Measurements from ENCODE around the gene GPR132. TPM values are rescaled to one million over a fixed set of nuclear protein-coding genes. Genes with fewer than 3 reads are reported as not detected.

The GPR132 gene
- total and polyA plus RNA-seq, 9 of the 15 experiments (the other 6 are each of a cell fraction or from before 2014, with no cell fraction given) = 0.01 to 1.1 (median 0.25) TPM; not detected in 1

- FAIRE-seq = peak; percentile 86
- 46% methylated on average over 18 of the region's 24 CpGs for WGBS (ENCODE audit: insufficient coverage, low coverage, missing lambda C conversion rate)
- H2AFZ ChIP-seq (ENCODE audit: low read depth, low read length) = peak overlapping the region; percentile 98
- ChIA-PET CTCF (ENCODE audit: low intra/inter-chr PET ratio) (interaction anchor here (0.6 kb wide), 2 partner anchors 12 to 94 kb away, joined by 4 to 5 read pairs; no protein-coding TSS in a partner anchor), POLR2A (interaction anchor here (0.5 to 1.0 kb wide), 3 partner anchors 10 to 23 kb away, joined by 3 to 6 read pairs (median 3); partner anchors contain the start of gene GPR132)
- DNase-seq (ENCODE audit: extremely low read depth in 1 of 4, low spot score in 3 of 4) = peak; percentile 87 to 93 (median 88)
- no peaks in the 10 kb centered on the region for H3K9me1 ChIP-seq (ENCODE audit: control insufficient read depth, insufficient read depth, low read length)
- no TSS peak for BruUV-seq (replicated peaks)
- no peaks in the 10 kb centered on the region for H3K36me3 ChIP-seq (ENCODE audit: control insufficient read depth, insufficient read depth, low read length)
- H3K4me3 ChIP-seq = no peak overlapping the region
- H3K27me3 ChIP-seq (ENCODE audit: control insufficient read depth in 2 of 2, insufficient read depth in 2 of 2, low read length in 2 of 2) = peaks cover 0 to 7% of the 10 kb centered on the region in 2 experiments; a peak in 1 of 5 replicates
- no peaks in the 10 kb centered on the region for H3K9me3 ChIP-seq (replicated peaks; ENCODE audit: control insufficient read depth, insufficient read depth, low read depth, low read length)
- no peaks in the 10 kb centered on the region for H3K79me2 ChIP-seq (ENCODE audit: control insufficient read depth, insufficient read depth, low read length)
- H4K20me1 ChIP-seq (replicated peaks; ENCODE audit: control insufficient read depth, insufficient read depth, low read length) = no peaks in the 10 kb centered on the region
- H3K4me1 ChIP-seq (replicated peaks in 1 of 2; ENCODE audit: control insufficient read depth in 2 of 2, insufficient read depth in 2 of 2, low read length in 2 of 2) = peaks cover 7 to 44% of the 10 kb centered on the region in 2 experiments; a peak in 4 of 5 replicates
- intact Hi-C loops (cut with micrococcal nuclease) = no loop called here
- peak overlapping the region; percentile 66 for H3K27ac ChIP-seq (ENCODE audit: extremely low read depth, low read depth, low read length)
- peak overlapping the region; percentile 72 for H3K4me2 ChIP-seq (ENCODE audit: insufficient read depth, low read length)
- in situ Hi-C loops (cut with MboI) = no loop called here
- peak; percentile 99 for ATAC-seq
- peak overlapping the region; percentile 54 to 83 for H3K9ac ChIP-seq (ENCODE audit: insufficient read depth in 1 of 2, low read depth in 2 of 2, low read length in 2 of 2)
- no peak for TF ChIP-seq U2AF1 (optimal IDR thresholded peaks at IDR 0.05; ENCODE audit: low read depth, low read length)
- TF ChIP-seq ARNT (IDR thresholded peaks at IDR 0.05) = no peak
- TF ChIP-seq ZNF778 (CRISPR knock-in tag; IDR thresholded peaks at IDR 0.05) = no peak
- TF ChIP-seq ZNF785 (CRISPR knock-in tag; IDR thresholded peaks at IDR 0.05) = no peak
- TF ChIP-seq IRF9 (tag; IDR thresholded peaks at IDR 0.05) = no peak
- no peak for TF ChIP-seq ZBTB8A (IDR thresholded peaks at IDR 0.05; ENCODE audit: partially characterized antibody)
- TF ChIP-seq, protein P1, sequence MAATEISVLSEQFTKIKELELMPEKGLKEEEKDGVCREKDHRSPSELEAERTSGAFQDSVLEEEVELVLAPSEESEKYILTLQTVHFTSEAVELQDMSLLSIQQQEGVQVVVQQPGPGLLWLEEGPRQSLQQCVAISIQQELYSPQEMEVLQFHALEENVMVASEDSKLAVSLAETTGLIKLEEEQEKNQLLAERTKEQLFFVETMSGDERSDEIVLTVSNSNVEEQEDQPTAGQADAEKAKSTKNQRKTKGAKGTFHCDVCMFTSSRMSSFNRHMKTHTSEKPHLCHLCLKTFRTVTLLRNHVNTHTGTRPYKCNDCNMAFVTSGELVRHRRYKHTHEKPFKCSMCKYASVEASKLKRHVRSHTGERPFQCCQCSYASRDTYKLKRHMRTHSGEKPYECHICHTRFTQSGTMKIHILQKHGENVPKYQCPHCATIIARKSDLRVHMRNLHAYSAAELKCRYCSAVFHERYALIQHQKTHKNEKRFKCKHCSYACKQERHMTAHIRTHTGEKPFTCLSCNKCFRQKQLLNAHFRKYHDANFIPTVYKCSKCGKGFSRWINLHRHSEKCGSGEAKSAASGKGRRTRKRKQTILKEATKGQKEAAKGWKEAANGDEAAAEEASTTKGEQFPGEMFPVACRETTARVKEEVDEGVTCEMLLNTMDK (IDR thresholded peaks at IDR 0.05; ENCODE audit: borderline replicate concordance, insufficient read depth, low read depth, low read length, poor library complexity, severe bottlenecking) = no peak
- TF ChIP-seq KDM1A (IDR thresholded peaks at IDR 0.05) = no peak
- TF ChIP-seq ZNF764 (CRISPR knock-in tag; IDR thresholded peaks at IDR 0.05; ENCODE audit: low read depth) = no peak
- peak; percentile 31; the same call in 1 of the 2 replicates for TF ChIP-seq MYC (IDR thresholded peaks at IDR 0.05; ENCODE audit: low read depth, low read length)
- no peak for TF ChIP-seq MYC (CRISPR knock-in tag; IDR thresholded peaks at IDR 0.05; ENCODE audit: borderline replicate concordance, low read depth)
- no peak for TF ChIP-seq IRF1 (CRISPR knock-in tag; IDR thresholded peaks at IDR 0.05; ENCODE audit: borderline replicate concordance)
- no peak for TF ChIP-seq HCFC1 (IDR thresholded peaks at IDR 0.05; ENCODE audit: low read depth, low read length)
- TF ChIP-seq POLR3G (IDR thresholded peaks at IDR 0.05; ENCODE audit: extremely low read depth, insufficient read length, insufficient replicate concordance) = no peak
- TF ChIP-seq, protein P2, sequence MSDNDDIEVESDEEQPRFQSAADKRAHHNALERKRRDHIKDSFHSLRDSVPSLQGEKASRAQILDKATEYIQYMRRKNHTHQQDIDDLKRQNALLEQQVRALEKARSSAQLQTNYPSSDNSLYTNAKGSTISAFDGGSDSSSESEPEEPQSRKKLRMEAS (CRISPR knock-in tag; IDR thresholded peaks at IDR 0.05) = no peak
- TF ChIP-seq GATAD2A (IDR thresholded peaks at IDR 0.05) = no peak
Observed at GRCh38 chr14:105075379-105076295, 10.4 kb upstream of the GPR132 start.

Measured in K562 (cell line).